GM19468 (cell line): ENCODE measurements around the gene SEMA3B.
A peak's percentile ranks its signal among the peaks of the same experiment; 100 is the strongest.
"Not testable (repeated sequence)": the region's sequence is repeated elsewhere in the genome, so short reads cannot be mapped to it uniquely, and the experiment has no call there.

Source experiments
- ATAC-seq: cut with Tn5 transposase; IDR thresholded peaks from one replicate; pipeline ENCODE4 v1.9.1; 2021; ENCODE audit warnings: mild to moderate bottlenecking, moderate library complexity, moderate number of reproducible peaks; ENCODE audit not compliant: unreplicated experiment; ENCODE audit errors: extremely low read depth

SEMA3B gene

GRCh38 chr3:50258029-50258680 is 10.8 kb upstream of the SEMA3B start:
- ATAC-seq = no peak

DNA sequence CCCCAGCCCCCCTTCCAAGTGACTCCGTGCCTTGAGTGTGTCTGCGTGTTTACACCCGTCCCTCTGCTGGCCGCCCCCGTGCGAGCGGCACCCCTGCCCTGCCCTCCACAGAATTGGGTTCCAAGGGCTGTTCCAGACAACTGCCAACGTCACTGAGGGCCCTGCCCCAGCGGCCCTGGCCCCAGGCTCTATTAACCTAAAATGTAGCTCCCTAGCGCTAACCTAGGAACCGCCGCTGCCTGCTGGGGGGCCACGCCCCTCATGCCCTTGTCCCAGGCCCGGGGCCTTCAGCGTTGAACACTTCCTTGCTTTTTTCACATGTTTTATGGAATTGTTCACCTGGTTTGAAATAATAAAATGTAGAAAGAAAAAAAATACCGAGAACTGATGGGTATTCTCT is 10.0 kb upstream of the SEMA3B start:
- ATAC-seq = no peak

GRCh38 chr3:50259432-50260026 is 9.4 kb upstream of the SEMA3B start:
- ATAC-seq = peak; percentile 12

DNA sequence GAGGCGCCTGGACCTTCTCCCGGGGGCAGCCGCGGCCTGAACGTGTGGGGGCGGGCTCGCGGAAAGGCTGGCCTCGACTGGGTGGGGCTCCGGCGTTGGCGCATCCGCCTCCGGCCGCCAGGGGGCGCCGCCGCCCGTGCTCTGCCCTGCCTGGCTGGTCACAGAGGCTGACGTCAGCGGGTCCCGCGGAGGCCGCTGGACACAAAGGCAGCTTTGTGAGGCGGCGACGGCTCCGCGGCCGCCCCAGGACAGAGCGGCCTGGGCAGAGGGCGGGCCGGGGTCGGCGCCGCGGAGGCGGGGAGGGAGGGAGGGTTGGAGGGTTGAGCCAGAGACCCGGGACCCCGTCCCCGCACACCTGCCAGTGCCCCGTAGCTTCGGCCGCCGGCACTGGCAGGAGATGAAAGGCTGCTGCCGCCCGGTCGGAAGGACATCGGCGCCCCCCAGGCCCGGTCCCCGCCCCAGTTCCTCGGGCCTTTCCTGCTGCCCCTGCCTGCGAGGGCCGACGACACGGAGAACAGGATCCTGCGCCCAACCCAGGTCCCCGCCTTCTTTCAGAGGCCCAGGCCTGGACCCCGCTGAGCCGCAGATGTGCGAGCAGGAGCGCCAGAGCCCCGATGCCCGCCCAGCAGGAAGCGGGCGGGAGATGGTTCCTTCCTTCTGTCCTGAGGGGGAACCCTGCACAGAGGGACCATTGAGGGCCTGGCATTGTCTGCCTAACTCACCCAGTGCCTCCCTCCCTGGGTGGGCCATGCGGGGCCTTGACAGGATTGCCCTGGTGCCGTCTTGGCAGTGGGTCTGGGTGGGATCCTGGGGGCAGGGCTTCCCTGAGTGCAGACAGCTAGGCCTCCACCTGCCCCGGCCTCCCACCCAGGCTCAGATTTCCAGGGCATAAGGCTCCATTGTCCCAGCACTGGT is 8.7 kb upstream of the SEMA3B start:
- ATAC-seq = peak; percentile 84

- ATAC-seq = no peak
These were observed 8.0 kb upstream of the SEMA3B start for GRCh38 chr3:50260942-50261441.

DNA sequence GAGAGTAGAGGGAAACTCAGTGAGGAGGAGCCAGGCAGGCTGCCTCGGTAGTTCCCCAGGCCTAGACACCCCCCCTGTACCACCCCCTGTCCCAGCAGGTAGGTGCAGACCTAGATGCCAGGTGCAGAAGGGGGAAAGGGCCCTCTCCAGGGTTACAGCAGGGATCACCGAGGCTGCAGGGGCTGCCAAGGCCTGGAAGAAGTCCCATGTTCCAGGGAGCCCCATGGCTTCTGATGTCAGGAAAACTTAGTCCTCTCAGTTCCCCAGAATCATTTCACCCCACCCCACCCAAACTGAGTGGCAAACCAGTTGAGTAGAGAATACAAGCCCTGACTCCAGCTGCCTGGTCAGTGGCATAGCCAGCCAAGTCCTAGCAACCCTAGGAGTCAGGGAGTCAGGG is 7.4 kb upstream of the SEMA3B start:
- ATAC-seq = no peak

- not testable (repeated sequence) for ATAC-seq
These were observed 6.7 kb upstream of the SEMA3B start for GRCh38 chr3:50262200-50262599.

DNA sequence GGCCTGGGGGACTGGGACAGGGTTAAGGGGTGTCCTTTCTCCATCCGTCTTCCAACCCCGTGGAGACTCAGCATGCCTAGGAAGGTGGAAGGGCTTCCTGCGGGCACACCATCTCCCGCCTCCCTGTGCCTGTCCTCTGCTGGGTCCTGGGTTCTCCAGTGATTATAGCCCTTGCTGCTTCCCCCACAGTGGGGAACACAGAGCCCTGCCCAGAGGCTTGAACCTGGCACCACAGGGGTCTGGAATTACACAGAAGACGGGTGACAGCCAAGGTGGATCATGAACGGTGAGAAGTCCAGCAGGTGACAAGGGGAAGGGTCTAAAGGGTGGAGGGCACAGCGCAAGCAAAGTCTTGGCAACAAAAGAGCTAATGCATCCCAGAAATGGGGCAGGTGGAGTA is 6.2 kb upstream of the SEMA3B start:
- ATAC-seq = no peak

- ATAC-seq = no peak
These were observed 5.2 kb upstream of the SEMA3B start for GRCh38 chr3:50263478-50264382.

DNA sequence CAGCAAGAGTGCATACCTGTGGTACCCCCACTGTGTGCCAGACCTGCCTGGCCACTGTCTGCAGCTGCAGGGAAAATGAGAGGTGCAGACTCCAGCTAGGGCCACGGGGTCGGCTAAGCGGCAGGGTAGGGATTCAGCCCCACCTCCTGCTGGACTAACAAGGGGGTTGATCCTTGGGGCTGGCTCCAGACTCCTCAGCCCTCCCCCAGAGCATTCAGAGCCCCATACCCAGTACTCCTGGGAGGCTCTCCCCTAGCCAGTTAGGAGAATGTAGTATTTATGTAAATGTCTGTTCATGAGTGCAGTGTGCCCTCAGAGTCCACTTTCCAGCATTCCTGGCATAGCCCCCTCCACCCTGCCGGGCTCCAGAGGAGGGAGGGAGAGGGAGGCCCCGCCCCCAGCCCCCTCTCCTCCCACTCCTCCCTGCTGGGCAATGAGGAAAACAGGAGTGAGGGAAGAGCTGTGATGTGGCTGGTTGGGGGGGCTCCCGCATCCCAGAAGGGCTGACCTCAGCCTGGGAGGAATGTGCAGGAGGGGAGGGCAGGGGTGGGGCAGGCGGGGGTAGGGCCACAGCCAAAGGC is 4.5 kb upstream of the SEMA3B start:
- no peak for ATAC-seq

GRCh38 chr3:50264964-50265485 is 3.9 kb upstream of the SEMA3B start:
- ATAC-seq = no peak

DNA sequence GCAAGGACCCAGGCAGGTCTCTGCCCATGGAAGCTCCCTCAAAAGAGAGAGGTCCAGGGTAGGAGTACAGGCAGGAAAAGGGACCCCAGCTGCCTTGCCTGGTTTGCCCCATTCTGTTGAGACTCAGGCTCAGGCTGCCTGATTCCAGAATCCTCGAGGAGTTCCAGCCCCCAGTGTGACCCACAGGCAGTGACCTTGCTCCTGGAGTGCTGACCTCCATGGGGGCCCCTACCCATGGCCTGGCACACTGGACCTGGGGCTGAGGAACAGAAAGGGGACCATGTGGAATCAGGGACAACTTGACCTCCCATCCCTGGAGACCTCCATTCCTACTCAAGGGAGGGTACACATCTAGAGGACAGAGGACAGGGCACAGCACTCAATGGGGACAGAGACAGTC is 3.4 kb upstream of the SEMA3B start:
- ATAC-seq = no peak

- ATAC-seq = no peak
These were observed 2.9 kb upstream of the SEMA3B start for GRCh38 chr3:50266017-50266416.

DNA sequence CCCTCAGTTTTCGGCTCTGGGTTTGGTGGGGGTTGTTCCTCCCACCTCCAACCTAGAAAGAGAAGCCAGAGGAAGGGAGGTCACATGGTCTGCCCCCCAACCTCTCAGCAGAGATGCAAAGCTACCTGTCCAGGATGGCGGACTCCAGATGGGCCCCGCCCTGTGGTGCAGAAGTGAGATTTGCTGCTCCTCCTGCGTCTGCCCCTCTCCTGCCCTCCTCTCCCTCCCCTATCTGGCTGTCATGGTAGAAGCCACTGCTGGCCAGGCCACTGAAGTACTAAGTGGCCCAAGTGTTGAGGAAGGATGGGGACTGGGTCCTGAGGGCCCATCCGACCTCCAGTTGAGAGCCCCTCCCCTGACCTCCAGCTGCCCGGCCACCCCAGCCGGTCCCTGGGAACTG is 2.1 kb upstream of the SEMA3B start:
- ATAC-seq = no peak

- ATAC-seq = no peak
These were observed 1.6 kb upstream of the SEMA3B start for GRCh38 chr3:50267280-50267913.

DNA sequence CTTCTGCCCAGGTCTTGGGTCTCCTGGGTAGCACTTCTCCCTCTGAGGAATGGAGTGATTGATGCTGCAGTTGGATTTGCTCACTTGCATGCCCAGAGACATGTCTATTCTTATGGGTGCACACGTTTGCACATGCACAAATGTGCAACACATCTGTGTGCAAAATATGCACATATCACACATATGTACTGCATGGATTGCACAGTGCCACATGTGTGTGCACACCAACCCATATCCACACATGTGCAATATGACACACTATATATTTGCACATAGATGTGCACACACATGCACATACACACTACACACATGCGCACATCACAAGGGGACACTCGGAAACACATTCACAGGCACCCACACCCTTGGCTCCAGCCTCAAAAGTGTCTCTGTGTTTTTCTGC is 671 bp upstream of the SEMA3B start:
- no peak for ATAC-seq

- no peak for ATAC-seq
These were observed 513 bp downstream of the SEMA3B start for GRCh38 chr3:50269460-50269859.

GRCh38 chr3:50269977-50270413 is 1.0 kb downstream of the SEMA3B start:
- no peak for ATAC-seq
